ENCODE data around the gene MAPK8. TPM values are rescaled to one million over a fixed set of nuclear protein-coding genes. Genes with fewer than 3 reads are reported as not detected.
"Not testable (repeated sequence)": the region's sequence is repeated elsewhere in the genome, so short reads cannot be mapped to it uniquely, and the experiment has no call there.

Gene MAPK8
- total RNA-seq, 1 experiment from 2014 or later = 83.3 TPM

DNA sequence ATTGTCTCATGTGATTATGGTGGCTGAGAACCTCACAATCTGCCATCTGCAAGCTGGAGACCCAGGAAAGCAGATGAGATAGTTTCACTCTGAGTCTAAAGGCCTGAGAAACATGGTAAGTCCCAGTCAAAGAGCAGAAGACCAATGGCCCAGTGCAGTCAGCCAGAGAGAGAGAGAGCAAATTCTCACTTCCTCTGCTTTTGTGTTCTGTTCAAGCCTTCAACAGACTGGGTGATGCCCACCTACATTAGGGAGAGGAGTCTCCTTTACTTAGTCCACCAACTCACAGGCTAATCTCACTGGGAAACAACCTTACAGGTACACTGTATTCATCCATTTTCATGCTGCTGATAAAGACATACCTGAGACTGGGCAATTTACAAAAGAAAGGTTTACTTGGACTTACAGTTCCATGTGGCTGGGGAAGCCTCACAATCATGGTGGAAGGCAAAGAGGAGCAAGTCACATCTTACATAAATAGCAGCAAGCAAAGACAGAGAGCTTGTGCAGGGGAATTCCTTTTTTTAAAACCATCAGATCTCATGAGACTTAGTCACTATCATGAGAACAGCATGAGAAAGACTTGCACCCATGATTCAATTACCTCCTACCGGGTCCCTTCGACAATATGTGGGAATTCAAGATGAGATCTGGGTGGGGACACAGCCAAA lies 27.3 kb upstream of the MAPK8 start:
- no peaks in the 10 kb centered on the region for H3K36me3 ChIP-seq (ENCODE audit: control insufficient read depth, insufficient read depth, low read length)
- CTCF ChIA-PET = no interaction called here
- Mint-ChIP-seq H3K4me1 (ENCODE audit: low read depth, unreplicated experiment) (no peaks in the 10 kb centered on the region), H3K27ac (ENCODE audit: unreplicated experiment) (no peak overlapping the region), H3K4me3 (ENCODE audit: unreplicated experiment) (no peak overlapping the region), H3K36me3 (ENCODE audit: insufficient read depth, unreplicated experiment) (no peaks in the 10 kb centered on the region), H3K9me3 (ENCODE audit: unreplicated experiment) (peaks cover 10% of the 10 kb centered on the region), H3K27me3 (ENCODE audit: insufficient read depth, unreplicated experiment) (peaks cover 3% of the 10 kb centered on the region)
- DNase-seq = no peak
- no TSS peak for BruUV-seq (replicated peaks)
- peaks cover 7% of the 10 kb centered on the region; the same call in 1 of the 2 replicates for H3K9me3 ChIP-seq
- no peaks in the 10 kb centered on the region for H3K27me3 ChIP-seq (replicated peaks; ENCODE audit: control insufficient read depth, insufficient read depth, low read length)
- POLR2A ChIA-PET = no interaction called here
- intact Hi-C loops (cut with micrococcal nuclease; ENCODE audit: unreplicated experiment) = no loop called here
- no peaks in the 10 kb centered on the region for H3K4me1 ChIP-seq
- no peak overlapping the region for H3K4me3 ChIP-seq (ENCODE audit: low read depth, low read length)
- TF ChIP-seq, protein P1, sequence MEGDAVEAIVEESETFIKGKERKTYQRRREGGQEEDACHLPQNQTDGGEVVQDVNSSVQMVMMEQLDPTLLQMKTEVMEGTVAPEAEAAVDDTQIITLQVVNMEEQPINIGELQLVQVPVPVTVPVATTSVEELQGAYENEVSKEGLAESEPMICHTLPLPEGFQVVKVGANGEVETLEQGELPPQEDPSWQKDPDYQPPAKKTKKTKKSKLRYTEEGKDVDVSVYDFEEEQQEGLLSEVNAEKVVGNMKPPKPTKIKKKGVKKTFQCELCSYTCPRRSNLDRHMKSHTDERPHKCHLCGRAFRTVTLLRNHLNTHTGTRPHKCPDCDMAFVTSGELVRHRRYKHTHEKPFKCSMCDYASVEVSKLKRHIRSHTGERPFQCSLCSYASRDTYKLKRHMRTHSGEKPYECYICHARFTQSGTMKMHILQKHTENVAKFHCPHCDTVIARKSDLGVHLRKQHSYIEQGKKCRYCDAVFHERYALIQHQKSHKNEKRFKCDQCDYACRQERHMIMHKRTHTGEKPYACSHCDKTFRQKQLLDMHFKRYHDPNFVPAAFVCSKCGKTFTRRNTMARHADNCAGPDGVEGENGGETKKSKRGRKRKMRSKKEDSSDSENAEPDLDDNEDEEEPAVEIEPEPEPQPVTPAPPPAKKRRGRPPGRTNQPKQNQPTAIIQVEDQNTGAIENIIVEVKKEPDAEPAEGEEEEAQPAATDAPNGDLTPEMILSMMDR (IDR thresholded peaks at IDR 0.05; ENCODE audit: insufficient read depth in 1 of 2, low read depth in 1 of 2, low read length in 1 of 2, severe bottlenecking in 1 of 2, unreplicated experiment in 1 of 2) = no peak

DNA sequence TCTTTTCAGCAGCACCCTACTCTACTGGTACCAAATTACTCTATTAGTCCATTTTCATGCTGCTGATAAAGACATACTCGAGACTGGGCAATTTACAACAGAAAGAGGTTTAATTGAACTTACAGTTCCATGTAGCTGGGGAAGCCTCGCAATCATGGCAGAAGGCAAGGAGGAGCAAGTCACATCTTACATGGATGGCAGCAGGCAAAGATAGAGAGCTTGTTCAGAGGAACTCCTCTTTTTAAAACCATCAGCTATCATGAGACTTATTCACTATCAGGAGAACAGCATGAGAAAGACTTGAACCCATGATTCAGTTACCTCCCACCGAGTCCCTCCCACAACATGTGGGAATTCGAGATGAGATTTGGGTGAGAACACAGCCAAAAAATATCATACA lies 24.8 kb upstream of the MAPK8 start:
- H3K36me3 Mint-ChIP-seq (ENCODE audit: insufficient read depth, unreplicated experiment); H3K36me3 ChIP-seq (ENCODE audit: control insufficient read depth, insufficient read depth, low read length); H3K4me3 ChIP-seq (ENCODE audit: low read depth, low read length); H3K4me3 Mint-ChIP-seq (ENCODE audit: unreplicated experiment); intact Hi-C loops (cut with micrococcal nuclease; ENCODE audit: unreplicated experiment); DNase-seq; BruUV-seq (replicated peaks); H3K27me3 ChIP-seq (replicated peaks; ENCODE audit: control insufficient read depth, insufficient read depth, low read length); H3K27ac Mint-ChIP-seq (ENCODE audit: unreplicated experiment); POLR2A ChIA-PET; H3K4me1 ChIP-seq; CTCF ChIA-PET; H3K9me3 ChIP-seq: not testable (repeated sequence)
- Mint-ChIP-seq H3K4me1 (ENCODE audit: low read depth, unreplicated experiment) (peaks cover 11% of the 10 kb centered on the region), H3K27me3 (ENCODE audit: insufficient read depth, unreplicated experiment) (peaks cover 13% of the 10 kb centered on the region), H3K9me3 (ENCODE audit: unreplicated experiment) (peaks cover 12% of the 10 kb centered on the region)

DNA sequence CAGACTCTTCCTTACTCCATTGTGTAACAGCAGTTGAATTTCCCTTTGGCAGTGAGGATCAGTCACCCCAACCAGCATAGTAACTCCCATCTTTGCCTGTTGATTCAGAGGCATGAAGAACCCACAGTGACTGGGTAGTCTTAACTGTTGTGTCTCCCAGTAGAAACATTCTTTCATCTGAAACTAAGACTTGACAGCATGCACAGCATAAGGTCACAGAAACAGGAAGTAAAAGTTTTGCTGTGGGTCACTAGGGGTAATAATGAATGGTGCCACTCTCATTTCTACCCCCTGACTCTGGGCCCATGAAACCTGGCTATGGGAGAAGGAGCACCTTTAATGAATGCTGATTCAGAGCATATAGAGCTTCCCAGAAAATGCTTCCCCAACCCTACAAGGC lies 23.6 kb upstream of the MAPK8 start:
- Histone ChIP-seq H3K4me1 (no peaks in the 10 kb centered on the region), H3K27me3 (replicated peaks; ENCODE audit: control insufficient read depth, insufficient read depth, low read length) (no peaks in the 10 kb centered on the region; the same call in 1 of the 2 replicates), H3K4me3 (ENCODE audit: low read depth, low read length) (no peak overlapping the region), H3K36me3 (ENCODE audit: control insufficient read depth, insufficient read depth, low read length) (no peaks in the 10 kb centered on the region), H3K9me3 (peaks cover 7% of the 10 kb centered on the region; the same call in 1 of the 2 replicates)
- Mint-ChIP-seq H3K9me3 (ENCODE audit: unreplicated experiment) (peaks cover 12% of the 10 kb centered on the region), H3K27me3 (ENCODE audit: insufficient read depth, unreplicated experiment) (peaks cover 13% of the 10 kb centered on the region), H3K4me3 (ENCODE audit: unreplicated experiment) (no peak overlapping the region), H3K4me1 (ENCODE audit: low read depth, unreplicated experiment) (peaks cover 11% of the 10 kb centered on the region), H3K27ac (ENCODE audit: unreplicated experiment) (no peak overlapping the region), H3K36me3 (ENCODE audit: insufficient read depth, unreplicated experiment) (no peaks in the 10 kb centered on the region)
- TF ChIP-seq, protein P1 (IDR thresholded peaks at IDR 0.05; ENCODE audit: insufficient read depth in 1 of 2, low read depth in 1 of 2, low read length in 1 of 2, severe bottlenecking in 1 of 2, unreplicated experiment in 1 of 2) = no peak
- BruUV-seq (replicated peaks) = no TSS peak
- POLR2A ChIA-PET = no interaction called here
- intact Hi-C loops (cut with micrococcal nuclease; ENCODE audit: unreplicated experiment) = no loop called here
- CTCF ChIA-PET = no interaction called here
- DNase-seq = no peak
